ENCODE results near the gene JAKMIP2.
A peak's percentile ranks its signal among the peaks of the same experiment; 100 is the strongest.
"Not testable (repeated sequence)": the region's sequence is repeated elsewhere in the genome, so short reads cannot be mapped to it uniquely, and the experiment has no call there.

JAKMIP2 gene

DNA sequence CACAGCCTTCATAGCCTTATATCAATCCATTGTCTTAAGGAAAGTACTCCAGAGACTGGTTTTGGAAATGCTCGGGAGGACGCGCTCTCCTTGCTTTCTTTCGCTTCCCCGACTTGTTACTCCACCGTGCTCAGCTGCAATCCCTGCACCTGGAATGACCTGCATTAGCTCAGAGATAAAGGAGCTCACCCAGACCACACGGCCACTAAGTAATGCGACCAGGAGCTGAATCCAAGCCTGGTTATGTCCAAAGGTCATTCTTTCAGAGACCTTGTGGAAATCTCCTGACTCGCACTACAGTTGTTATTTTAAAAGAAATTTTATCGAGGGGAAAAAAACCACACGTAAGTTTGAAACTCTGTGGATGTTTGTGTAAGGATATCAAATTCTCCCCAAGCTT is 137.3 kb downstream of the JAKMIP2 start:
- no peak for ATAC-seq

DNA sequence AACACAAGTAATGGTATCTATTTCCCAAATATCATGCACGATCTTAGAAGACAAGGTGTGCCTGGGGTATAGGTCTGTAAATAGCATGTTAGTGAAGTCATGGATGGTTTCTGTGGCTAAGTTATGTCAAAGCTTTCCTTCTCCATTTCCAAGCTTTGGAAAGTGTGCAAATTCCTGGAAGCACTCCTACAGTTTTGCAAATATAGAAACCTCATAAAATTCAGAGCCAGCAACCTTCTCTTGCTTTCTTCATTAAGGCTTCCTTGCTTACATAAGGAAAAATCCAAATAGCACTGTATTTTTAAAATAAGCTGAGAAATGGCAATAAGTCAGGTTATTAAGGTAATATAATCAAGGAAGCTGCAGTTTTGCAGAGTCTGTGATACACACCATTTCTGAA is 138.1 kb downstream of the JAKMIP2 start:
- no peak for ATAC-seq

DNA sequence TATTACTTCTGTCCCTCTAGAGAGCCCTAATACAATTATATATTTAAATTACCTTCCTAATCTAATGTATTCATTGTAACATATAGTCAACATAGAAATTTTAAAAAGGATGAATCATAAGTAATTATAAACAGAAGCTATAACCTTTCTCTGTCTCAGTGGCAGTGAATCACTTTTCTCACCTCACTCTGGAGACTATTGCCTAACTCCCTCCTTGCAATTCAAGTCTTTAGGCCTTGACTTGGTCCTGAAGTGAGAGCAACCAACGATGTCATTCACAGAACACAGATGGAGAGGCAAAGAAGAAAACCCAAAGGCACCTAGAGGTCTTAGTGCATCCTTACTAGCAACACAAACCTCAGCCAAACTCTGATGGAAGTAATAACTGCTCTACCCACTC is 139.4 kb downstream of the JAKMIP2 start:
- ATAC-seq, result no peak

DNA sequence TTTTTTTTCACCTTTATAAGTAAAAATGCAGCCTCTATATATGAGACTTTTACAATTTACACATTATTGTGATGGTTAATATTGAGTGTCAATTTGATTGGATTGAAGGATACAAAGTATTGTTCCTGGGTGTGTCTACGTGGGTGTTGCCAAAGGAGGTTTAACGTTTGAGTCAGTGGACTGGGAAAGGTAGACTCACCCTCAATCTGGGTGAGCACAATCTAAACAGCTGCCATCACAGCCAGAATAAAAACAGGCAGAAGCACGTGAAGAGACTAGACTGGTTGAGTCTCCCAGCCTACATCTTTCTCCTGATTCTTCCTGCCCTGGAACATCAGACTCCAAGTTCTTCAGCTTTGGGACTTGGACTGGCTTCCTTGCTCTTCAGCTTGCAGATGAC is 139.9 kb downstream of the JAKMIP2 start:
- ATAC-seq, result no peak

DNA sequence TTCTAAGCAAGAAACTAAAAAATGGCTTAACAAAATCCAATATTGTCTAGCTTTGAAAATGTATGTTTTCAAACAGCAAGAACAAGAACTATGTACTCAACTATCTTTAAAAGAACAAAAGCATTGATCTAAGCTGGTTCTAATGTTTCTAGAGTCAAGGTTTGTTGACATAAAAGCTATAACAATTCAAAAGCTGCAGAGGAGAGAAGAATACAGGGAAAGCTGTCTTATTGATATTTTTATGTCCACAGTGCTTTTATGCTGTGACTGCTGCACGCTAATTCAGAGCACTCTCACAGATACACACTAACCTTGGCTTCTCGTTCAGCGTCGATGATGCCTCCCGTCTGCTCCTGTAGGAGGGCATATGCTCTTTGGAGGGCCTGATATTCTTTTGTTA is 143.2 kb downstream of the JAKMIP2 start:
- no peak for ATAC-seq

DNA sequence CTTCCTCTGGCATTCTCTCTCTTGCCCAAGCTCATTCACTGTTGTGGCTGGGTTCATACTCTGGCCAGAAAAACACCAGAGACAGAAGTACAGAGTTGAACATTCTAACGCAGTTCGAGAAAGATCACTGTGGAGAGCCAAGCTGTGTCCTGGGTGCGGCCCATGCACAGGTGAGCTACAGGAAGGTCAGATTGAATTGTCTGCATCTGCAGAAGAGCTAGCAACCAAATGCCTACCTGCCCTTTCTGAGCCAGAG is 145.9 kb downstream of the JAKMIP2 start:
- no peak for ATAC-seq

DNA sequence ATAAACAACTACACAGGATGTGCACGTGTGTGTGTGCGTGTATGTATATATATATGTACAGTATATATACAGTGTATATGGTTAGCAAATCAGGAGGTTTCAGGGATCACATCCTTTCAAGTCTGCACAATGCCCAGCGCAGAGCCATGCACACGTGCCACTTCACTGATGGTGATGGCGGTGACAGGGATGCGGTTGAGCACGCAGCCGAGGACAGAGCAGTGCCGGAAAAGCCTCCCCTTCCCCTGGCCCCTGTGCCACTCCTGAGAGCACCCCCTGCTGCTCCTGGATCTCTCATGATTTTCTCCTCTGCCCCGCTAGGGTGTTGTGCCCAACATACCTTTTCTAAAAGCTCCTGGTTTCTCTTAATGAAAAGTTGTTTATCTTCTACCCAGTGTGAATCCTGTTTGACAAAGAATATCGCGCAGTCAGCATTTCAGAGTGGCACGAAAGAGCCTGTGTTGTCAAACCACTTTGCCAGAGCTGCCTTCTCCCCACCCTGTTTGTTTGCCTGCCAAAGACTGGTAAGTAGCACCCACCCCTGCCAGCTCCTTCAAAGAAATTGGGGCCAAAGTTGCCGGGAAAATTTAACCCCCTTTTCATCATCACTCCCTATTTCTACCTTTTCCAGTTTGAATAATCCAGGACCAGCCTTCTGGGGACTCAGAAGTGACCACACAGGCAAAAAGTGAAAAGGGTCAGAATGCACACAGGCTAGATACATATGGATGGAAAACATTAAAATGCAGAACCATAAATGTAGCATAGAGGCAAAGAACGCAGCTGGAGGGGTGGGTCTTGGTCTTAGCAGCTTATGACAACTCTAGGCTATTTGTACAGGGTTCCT is 146.4 kb downstream of the JAKMIP2 start:
- ATAC-seq, result no peak

DNA sequence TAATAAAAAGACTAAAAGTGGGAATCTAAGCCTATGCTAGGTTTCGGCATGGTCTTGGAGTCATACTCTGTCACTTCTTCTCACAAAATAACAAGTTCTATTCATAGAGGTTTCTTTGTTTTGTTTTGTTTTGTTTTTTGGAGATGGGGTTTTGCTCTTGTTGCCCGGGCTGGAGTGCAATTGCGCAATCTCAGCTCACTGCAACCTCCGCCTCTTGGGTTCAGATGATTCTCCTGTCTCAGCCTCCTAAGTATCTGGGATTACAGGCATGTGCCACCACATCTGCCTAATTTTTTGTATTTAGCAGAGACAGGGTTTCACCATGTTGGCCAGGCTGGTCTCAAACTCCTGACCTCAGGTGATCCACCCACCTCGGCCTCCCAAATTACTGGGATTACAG is 147.1 kb downstream of the JAKMIP2 start:
- not testable (repeated sequence) for ATAC-seq

DNA sequence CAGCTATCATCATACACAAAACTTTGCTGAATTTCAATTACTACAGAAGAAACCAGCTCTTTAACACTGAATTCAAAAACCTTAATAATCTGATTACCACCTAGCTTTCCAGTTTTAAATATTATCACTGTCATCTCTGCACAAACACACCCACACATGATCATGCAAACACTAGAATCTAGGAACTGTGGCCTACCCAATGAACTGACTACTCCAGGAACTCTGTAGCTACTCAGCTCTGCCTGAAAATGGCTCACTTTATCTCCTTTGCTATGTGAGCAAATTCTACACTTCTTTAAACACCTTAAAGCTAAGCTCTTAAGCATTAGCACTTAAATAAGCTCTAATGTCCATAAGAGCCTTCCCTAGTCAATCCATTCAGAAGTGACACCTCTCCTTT is 149.4 kb downstream of the JAKMIP2 start:
- ATAC-seq, result no peak

DNA sequence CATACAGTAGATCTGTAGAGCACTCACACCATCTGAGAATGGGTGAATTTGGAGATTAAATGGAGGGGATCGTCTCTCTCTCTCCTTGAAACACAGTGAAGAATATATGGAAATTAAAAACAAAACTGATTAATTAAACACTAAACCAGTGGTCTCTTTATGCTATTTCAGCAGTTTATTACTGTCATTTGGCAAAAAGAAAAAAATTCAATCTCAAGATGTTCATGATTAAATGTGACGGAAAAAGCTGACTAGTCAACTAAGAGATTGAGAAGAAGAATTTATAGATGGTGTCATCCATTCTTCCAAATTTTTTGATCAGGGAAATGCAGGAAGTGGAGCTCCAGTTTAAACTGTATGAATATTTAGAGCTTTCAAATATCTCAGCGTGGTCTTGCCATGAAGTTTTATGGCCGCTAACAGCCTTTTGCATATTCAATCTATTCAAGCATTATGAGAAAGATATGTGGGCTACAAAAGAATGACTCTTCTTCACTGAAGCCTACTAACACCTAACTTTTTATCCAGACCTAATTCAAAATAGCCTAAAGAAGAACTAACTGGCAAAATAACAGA is 151.0 kb downstream of the JAKMIP2 start:
- no peak for ATAC-seq

DNA sequence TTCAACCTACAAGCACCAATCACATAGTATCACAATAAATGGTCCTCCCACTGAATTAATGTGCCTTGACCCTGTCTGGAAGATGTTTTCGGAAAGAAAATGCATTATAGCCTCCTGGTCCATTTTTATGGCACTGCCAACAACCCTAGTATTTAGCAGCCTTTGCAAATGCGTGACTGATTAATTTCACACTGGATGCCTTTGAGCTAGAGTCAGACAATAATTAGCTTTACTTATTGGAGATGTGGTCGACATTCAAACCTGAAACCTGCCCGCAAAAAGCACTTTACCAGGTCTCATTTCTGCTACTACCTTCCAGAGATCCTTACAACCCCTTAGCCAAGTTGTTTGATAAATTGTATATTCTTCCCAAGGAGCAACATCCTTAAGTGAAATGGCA is 153.3 kb downstream of the JAKMIP2 start:
- ATAC-seq, result no peak

DNA sequence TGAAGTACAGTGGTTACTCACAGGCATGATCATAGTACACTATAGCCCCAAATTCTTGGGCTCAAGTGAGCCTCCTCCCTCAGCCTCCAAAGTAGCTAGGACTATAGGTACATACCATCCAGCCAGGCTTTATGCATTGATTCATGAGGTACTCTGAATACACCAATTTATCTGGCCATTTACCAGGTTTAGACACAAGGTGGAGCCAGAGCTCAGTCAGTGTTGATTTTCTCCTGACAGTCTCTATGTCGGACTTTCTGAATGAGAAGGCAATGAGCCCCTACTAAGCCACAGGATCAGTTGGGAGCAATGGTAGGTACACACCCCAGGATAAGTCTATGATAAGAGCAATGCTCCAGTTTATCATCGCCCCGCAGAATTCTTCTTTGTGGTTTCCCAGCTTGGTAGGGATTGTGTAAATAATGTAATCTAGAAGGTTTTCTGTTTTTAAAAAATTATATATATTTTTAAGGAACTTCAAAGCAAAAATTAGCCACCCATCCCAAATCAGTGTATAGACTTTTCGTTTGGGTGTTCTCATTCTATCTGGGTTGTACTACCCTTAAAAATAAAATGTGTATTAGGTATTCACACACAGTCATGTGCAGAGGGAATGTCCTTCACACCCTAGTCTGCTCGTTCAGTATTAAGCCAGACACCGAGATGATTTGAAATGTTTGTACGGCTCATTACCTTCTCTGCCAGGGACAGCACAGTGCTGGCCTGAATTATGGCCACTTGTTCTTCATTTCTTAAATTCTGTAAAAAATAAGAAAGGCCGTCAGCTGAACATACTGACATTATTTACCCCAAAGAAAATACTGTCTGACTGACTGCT is 154.3 kb downstream of the JAKMIP2 start:
- ATAC-seq, result peak; percentile 25 to 27

DNA sequence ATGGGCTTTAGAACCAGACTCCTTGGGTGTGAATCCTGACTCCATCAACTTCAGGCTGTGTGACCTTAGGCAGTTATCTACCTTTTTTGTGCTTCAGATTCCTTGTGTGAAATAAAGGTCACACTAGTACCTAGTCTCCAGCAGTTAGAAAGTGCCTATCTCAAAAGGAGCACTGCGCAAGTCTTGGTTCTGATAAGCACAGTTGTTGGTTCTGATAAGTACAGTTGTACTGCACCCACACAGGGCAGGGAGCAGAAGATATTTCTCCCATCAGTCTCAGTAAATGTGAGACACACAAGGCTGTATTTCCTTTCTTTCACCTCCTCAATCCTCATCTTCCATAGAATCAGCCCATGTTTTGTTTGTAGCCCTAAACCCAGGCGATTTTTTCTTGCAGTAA is 156.1 kb downstream of the JAKMIP2 start:
- ATAC-seq, result no peak

DNA sequence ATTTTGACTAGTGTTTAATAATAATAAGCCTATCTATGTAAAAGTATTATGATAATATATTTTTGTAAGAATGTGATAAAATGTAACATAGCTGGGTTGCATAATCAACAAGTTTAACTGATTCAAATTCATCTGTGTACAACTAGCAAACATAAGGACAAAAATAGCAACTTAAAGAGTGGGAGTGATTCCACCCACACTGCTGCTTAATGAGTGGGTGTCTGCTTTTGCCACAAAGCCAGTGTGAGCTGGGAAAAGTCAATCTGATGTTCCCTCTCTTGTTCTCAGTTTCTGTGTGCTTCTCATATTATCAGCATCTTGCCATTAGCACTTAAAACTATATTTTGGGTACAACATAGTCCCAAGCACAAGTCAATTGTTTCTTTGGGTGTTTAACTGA is 161.5 kb downstream of the JAKMIP2 start:
- no peak for ATAC-seq

DNA sequence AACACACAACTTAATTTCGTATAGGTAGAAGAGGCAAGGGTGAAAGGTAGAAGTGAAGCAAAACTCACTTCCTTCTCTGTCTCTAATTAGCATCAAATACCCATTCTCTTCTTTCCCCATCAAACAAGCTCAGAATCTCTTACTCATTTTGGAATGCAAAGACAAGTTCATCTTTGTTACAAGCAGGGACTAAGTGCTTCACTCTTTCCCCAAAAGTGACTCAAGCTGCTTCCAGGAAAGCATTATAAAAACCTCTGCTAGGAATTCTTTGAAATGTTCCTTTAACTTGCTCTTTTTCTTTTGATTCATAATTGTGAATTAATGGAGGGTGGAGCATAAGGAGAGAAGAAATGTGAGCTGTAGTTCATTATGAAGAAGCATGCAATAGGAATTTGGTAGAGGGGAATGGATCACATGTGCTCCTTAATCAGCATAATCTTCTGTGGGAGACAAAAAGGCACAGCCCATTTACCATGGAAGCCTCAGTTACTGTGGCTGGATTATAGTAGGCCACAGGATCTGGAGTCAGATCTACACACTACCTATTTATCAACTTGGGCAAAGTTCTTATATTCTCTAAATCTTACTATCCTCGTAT is 163.1 kb downstream of the JAKMIP2 start:
- ATAC-seq, result no peak

DNA sequence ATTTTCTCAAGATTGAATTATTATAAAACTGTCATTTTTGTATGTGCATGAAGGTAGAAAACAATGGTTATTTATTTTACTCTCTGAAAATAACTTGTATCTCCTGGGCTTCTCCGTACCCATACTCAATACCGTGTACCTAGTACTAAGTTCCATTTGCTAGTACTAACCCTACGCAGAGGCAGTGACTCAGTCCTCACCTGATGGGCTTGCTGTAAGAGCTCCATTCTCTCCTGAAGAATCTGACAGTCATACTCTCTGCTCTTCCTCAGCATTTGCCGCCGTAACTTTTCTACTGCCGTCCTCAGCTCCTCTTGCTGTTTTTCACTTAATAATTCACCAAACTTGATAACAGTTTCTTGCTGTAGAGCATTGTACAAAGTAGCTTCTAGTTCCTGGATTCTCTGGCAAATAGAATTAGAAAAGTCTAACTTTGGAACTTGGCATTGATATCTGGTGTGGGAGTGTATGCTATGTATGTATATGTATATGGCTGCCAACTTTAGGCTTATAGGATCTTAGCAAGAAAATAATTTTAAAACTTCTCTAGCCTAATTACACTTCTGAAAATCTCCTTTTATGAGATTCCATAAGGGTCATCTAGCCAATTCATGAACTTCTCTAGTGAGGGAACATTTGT is 164.7 kb downstream of the JAKMIP2 start:
- ATAC-seq, result no peak

DNA sequence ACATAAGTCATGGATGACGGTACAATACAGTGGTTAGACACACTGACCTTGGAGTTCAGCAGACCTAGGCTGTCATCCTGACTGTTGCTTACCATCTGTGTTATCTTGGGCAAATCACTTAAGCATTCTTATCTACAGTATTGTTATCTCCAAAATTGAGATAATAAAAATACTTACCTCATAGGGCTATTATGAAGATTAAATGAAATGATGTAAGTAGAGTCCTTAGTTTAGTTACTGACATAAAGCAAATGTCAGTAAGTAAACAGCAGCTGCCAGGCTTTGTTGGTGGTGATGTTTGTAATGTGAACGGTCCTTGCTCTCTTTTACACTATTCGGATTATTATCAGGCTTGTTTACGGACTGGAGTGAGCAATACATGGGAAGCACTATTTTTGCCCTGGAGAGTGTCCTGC is 165.3 kb downstream of the JAKMIP2 start:
- no peak for ATAC-seq

DNA sequence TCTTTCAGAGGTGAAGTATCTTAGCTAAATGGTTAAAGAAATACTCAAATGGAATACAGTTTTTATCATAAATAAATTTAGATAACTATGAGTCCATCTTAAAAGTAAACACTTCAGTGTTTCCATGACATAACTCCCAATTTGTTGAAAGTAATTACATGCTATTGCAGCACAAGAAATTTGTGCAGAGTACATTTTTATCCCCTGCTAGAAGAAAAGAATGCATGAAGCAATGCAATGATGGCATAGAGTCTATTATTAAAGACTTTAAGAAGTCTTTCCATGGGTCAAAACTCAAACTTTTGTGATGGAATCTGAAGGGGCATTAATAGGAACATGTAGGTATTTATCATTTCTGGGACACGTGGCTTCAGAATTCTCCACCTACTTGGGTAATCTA is 166.1 kb downstream of the JAKMIP2 start:
- no peak for ATAC-seq

DNA sequence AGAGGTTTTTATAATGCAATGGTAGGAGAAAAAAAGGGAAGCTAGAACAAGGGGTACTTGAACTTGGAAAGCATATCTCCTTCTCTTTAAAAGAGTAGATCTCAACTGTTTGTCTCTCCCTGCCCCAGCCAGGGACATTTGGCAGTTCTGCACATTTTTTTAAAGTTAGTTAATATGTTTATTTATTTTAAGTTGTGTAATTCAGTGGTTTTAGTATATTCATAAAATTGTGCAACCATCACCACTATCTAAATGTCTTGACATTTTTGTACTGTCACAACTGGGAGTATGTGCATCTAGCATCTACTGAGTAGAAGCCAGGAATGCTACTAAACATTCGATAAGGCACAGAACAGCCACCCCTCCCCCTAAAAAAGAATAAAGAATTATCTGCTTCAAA is 169.2 kb downstream of the JAKMIP2 start:
- no peak for ATAC-seq

DNA sequence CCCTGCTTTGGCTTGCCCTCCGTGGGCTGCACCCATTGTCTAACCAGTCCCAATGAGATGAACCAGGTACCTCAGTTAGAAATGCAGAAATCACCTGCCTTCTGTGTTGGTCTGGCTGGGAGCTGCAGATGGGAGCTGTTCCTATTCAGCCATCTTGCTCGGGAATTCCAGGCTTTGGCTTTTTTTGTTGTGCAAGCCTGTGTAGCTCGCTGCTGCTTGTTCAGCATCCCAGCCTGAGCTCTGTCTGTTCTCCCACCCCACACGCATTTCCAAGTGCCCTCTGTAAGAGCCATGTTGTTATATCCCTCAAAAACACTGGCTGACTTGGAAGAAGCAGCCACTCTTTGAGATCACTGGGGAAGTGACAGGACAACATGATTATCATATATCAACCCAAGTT is 171.0 kb downstream of the JAKMIP2 start:
- no peak for ATAC-seq

DNA sequence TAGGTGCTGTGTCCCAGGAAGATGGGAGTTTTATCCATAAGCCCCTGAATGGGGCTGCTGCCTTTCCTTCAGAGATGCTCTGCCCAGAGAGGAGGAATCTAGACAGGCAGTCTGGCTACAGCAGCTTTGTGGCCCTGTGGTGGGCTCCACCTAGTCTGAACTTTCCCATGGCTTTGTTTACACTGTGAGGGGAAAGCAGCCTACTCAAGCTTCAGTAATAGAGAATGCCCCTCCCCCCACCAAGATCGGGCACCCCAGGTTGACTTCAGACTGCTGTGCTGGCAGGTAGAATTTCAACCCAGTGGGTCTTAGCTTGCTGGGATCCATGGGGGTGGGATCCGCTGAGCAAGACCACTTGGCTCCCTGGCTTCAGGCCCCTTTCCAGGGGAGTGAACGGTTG is 171.7 kb downstream of the JAKMIP2 start:
- no peak for ATAC-seq

DNA sequence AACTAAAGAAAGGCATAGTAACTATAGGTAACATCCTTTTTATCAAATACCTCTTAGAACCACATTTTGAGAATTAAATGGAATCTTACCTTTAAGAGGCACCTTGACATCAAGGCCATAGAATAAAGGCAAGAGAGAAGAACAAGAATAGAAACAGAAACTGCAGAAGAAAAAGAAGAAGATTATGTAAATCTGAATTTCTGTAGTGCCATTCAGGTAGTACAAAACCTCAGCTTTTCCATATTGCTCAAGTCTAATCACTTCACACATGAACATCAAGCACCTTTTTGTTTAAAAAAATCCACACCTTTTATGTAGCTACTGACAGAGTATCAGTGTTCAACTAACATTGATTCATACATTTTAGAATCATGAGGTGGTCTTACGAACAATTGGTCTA is 180.9 kb downstream of the JAKMIP2 start:
- no peak for ATAC-seq

DNA sequence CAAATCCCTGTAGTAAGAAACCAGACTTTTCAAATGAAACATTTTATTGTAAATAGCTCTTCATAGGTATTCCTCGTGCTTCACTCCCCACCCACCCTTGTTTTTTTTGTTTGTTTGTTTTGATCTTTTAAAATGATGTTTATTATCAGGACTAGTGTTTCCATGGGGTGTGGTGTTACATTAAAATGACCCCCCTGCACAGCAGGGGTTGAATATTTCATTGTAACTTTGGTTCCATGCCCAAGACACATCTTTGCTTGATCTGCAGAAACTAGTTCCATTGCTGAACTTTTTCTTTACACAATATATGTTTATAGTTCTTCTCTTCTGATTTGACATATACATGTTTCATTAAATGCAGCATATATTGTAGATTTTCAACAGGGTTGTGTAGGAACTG is 191.4 kb downstream of the JAKMIP2 start:
- ATAC-seq, result no peak

Measured in activated CD4-positive, CD25-positive, alpha-beta regulatory T cell treated with anti-CD3 and anti-CD28 coated beads, Interleukin-2, amount 50 U/mL, for 24 hours (primary cell).